NCI-H1436 (cell line): ENCODE results near the gene DNAH2.
"Not testable (repeated sequence)": the region's sequence is repeated elsewhere in the genome, so short reads cannot be mapped to it uniquely, and the experiment has no call there.

ENCODE experiments used
- DNase-seq: peaks from one replicate; lab custom pipeline; 2025; lab: John Stamatoyannopoulos, UW

The DNAH2 gene

GRCh38 chr17:7775051-7775450 lies 57.5 kb downstream of the DNAH2 start:
- no peak for DNase-seq

DNA sequence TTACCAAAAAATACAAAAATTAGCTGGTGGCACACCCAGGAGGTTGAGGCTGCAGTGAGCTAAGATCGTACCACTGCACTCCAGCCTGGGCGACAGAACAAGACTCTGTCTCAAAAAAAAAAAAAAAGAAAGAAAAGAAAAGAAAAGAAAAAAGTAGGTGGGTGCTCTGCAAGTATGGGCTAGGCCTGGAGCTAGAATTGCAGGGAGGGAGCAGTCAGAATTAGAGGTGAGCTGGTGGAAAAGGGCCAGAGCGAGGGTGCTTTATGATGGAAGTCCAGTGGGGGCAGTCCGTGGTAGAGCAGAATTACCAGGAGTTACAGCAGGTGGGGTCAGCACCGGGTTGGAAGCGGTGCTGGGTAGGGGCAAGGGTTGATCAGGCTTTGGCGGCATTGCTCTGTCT lies 59.5 kb downstream of the DNAH2 start:
- DNase-seq: no peak

GRCh38 chr17:7780736-7781135 lies 63.2 kb downstream of the DNAH2 start:
- no peak for DNase-seq

- DNase-seq: no peak
Measured at GRCh38 chr17:7781429-7781828, 63.9 kb downstream of the DNAH2 start.

GRCh38 chr17:7782240-7782639 lies 64.7 kb downstream of the DNAH2 start:
- DNase-seq: no peak

- no peak for DNase-seq
Measured at GRCh38 chr17:7786866-7787265, 69.3 kb downstream of the DNAH2 start.

- no peak for DNase-seq
Measured at GRCh38 chr17:7789131-7789530, 71.6 kb downstream of the DNAH2 start.

DNA sequence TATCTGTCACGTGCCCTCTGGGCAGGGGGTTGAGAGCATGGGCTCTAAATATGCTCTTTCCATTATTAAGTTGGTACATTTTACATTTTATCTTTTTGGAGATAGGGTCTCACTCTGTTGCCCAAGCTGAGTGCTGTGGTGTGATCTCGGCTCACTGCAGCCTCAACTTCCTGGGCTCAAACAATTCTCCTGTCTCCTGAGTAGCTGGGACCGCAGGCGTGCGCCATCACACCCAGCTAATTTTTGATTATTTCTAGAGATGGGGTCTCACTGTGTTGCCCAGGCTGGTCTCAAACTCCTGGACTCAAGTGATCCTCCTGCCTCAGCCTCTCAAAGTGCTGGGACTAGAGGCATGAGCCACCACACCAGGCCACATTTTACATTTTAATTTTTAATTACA lies 72.6 kb downstream of the DNAH2 start:
- DNase-seq: no peak

- no peak for DNase-seq
Measured at GRCh38 chr17:7792611-7793010, 75.1 kb downstream of the DNAH2 start.

- DNase-seq: no peak
Measured at GRCh38 chr17:7794075-7794663, 76.6 kb downstream of the DNAH2 start.

DNA sequence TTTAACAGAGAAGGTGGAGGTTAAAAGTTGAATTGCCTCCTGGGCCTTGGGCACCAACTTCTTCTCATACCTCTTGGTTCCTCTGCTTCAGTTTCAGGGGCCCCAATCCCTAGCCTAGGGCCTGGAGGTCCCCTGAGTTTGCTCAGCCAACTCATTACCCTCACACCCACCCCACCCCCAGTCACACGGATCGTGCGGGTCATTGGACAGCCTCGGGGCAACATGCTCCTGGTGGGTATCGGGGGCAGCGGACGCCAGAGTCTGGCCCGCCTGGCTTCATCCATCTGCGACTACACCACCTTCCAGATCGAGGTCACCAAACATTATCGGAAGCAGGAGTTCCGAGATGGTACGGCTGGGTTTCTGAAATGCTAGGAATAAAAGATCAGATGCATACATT lies 80.4 kb downstream of the DNAH2 start:
- no peak for DNase-seq

DNA sequence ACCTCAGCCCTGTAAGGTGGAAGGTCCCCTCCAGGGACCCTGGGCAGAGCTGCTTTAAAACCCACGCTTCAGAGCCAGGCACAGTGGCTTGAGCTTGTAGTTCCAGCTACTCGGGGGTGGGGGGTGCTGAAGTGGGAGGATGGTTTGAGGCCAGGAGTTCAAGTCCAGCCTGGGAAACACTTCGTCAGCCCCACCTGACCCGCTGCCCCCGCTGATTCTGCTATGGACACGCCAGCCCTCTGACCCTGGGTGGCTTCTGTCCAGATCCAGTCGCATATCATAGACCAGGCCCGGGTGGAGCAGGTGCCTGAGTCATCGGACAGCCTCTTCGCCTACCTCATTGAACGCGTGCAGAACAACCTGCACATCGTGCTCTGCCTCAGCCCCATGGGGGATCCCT lies 81.3 kb downstream of the DNAH2 start:
- no peak for DNase-seq

DNA sequence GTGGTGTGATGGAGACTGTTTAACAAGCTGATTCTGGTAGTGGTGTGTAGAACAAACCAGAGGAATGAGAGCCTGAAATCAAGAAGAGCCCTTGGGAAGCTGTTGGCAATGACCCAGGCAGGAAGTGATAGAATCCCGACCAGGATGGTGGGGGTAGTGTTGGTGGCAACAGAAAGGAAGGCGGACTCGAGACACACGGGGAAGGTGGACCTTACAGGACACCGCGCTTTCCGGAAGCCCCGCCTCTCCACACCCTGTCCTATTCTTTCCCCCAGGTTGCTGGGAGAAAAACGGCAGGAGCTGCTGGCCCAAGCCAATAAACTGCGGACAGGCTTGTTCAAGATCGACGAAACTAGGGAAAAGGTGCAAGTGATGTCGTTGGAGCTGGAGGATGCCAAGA lies 86.4 kb downstream of the DNAH2 start:
- no peak for DNase-seq

- no peak for DNase-seq
Measured at GRCh38 chr17:7806587-7806986, 89.0 kb downstream of the DNAH2 start.

- no peak for DNase-seq
Measured at GRCh38 chr17:7807206-7807605, 89.7 kb downstream of the DNAH2 start.

DNA sequence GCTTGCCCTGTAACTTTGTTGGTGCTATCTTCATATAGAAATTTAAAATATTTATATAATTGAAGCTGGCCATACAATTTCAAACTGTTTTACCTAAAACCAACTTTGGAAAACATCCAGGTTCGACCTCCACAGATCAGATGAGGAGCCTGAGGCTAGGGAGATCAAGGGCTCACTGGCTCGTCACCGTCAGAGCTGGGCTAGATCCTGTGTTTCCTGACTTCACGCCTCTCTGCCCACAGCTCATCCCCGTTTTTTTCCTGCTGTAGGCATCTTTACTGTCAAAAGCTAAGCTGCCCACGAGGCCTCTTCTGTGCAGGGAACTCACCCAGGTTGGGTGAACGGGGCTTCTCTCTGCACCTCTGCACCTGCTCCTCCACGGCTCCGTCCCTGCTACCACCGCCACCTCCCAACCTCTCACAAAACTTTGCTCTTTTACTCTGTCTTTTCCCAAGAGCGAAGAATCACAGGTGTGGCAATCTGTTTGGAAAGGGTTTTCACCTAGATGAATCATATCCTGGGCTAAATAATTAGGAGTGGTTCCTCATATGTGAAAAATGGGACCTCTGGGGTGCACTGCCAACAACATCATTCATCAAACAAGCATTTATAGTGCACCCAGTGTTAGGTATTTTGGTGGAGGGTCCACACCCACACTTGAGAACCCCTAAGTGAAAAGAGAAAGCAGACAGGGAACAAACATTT lies 91.7 kb downstream of the DNAH2 start:
- no peak for DNase-seq

GRCh38 chr17:7809791-7810343 lies 92.3 kb downstream of the DNAH2 start:
- DNase-seq: not testable (repeated sequence)

DNA sequence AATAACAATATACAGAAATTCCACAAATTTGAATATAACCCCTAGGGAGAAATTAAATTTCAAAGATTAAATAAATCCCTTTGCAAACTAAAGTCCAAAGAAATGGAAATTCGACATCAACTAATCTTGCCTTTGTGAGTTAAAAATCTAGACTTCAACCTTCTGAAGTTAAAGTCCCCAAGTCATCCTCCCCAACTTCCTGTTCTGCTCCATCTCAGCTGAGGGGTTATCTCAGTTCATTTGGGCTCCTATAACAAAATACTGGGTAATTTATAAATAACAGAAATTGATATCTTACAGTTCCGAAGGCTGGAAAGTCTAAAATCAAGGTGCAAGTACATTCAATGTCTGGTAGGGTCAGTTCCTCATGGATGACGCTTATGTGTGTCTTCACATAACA lies 93.7 kb downstream of the DNAH2 start:
- no peak for DNase-seq

DNA sequence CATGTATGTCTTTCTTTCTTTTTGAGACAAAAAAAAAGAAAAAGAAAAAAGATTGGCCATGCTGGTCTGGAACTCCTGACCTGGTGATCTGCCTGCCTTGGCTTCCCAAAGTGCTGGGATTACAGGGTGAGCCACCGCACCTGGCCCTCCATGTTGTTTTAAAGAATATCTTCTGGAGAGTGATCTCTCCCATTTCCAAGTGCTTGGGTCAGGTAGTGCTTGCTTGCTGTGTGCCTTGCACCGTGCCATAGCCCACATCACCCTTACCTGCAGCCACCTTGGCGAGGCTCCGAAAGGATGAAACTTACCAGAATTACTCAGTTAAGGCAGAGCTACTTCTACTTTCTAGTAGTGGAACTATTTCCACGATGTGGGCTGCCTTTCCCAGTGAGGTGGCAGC lies 97.4 kb downstream of the DNAH2 start:
- no peak for DNase-seq

DNA sequence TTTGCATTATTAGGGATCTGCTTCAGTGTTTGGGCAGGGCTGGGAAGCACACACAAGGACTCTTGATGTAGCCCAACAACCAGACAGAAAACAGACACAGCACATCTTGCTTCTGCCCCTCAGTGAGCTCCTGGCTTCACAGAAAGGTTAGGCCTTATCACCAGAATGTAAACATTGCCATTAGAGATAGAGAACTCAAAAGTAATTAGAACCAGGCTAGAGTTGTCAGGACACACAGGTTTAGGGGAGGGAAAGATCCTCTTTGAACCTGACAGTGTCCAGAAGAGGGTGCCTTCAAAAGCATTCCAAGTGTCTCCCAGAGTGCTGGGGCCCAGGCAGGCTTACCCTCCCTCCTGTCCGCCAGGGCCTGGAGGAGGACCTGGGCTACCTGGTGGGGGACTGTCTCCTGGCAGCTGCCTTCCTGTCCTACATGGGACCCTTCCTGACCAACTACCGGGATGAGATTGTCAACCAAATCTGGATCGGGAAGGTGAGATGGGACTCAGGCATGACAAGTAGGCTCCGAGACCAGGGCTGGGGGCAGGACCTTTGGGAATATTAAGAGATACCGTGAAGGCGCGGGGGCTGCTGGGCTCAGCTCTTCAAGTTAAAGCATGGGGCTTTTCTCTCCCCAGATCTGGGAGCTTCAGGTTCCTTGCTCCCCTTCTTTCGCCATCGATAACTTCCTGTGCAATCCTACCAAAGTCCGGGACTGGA lies 99.5 kb downstream of the DNAH2 start:
- DNase-seq: no peak

DNA sequence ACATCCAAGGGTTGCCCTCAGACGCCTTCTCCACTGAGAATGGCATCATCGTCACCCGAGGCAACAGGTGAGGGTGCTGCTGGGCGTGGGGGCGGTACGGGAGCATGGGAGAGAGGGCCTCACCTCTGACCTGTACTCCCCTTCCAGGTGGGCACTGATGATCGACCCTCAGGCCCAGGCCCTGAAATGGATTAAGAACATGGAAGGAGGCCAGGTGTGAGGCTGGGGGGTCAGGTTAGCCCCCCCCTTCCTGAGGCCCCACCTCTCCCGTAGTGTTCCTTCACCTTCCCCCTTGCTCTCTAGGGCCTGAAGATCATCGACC lies 100.1 kb downstream of the DNAH2 start:
- DNase-seq: no peak

DNA sequence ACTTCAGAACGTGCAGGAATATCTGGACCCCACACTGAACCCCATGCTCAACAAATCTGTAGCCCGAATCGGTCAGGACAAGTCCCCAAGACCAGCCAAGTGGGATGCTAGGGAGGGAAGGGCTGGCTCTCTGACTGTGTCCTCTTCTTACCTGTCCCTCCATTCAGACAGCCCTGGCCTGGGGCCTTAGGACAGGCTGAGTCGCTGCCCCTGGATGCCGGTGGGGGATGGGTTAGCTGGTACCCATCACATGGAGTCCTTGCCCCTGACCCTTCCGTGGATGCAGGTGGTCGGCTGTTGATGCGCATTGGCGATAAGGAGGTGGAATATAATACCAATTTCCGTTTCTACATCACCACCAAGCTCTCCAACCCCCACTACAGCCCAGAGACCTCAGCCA lies 100.5 kb downstream of the DNAH2 start:
- no peak for DNase-seq
